GM23248 (cell line): ENCODE results near the gene NDUFS6.
"Not testable (repeated sequence)": the region's sequence is repeated elsewhere in the genome, so short reads cannot be mapped to it uniquely, and the experiment has no call there.

Experiments
- EZH2 ChIP-seq: fragments of 200-600 bp; sonication (generic); IDR thresholded peaks from 2 replicates; pipeline ENCODE4 v1.6.1; 2018; ENCODE audit warnings: antibody characterized with exemption, mild to moderate bottlenecking; ENCODE audit not compliant: insufficient read depth, poor library complexity, severe bottlenecking
- EZH2phosphoT487 ChIP-seq: fragments of 200-600 bp; sonication (generic); IDR thresholded peaks from 2 replicates; pipeline ENCODE4 v1.6.1; 2018; ENCODE audit warnings: antibody characterized with exemption, moderate library complexity, mild to moderate bottlenecking, low read depth; ENCODE audit not compliant: insufficient read depth

DNA sequence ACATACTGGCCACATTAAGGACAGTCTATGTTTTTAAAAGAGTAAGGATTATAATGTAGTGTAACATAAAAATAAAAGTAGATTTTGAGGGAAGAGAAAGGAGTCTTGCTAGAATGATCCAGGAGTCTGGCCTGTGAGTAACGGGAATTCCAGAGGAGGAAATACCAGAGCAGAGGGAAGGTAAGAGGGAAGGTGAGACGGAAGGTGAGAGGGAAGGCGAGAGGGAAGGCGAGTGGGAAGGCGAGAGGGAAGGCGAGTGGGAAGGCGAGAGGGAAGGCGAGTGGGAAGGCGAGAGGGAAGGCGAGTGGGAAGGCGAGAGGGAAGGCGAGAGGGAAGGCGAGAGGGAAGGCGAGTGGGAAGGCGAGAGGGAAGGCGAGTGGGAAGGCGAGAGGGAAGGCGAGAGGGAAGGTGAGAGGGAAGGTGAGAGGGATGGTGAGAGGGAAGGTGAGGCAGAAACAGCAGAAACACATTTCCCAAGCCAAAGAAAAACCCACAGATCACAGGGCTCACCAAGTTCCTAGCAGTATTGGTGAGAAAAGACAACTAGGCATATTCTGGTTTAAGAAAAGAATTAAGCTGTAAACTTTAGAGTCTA is 15.4 kb downstream of the NDUFS6 start:
- not testable (repeated sequence) for TF ChIP-seq EZH2, EZH2phosphoT487
